HepG2 (cell line): ENCODE results near the gene SLC44A4. TPM values are rescaled to one million over a fixed set of nuclear protein-coding genes. Genes with fewer than 3 reads are reported as not detected.

ENCODE experiments used
- ARID5B ChIP-seq: IDR thresholded peaks from 2 replicates; pipeline ENCODE4 v1.4.0; 2020; ENCODE audit warnings: mild to moderate bottlenecking, missing genetic modification reagents
- BCL6 ChIP-seq: IDR thresholded peaks from 2 replicates; pipeline ENCODE4 v1.6.1; 2016; ENCODE audit warnings: missing genetic modification reagents, missing compliant biosample characterization
- EP300 ChIP-seq, 3 experiments: sonication (generic) in 1 of 3; formaldehyde crosslinking in 1 of 3; IDR thresholded peaks; 2 replicates each; pipeline versions ENCODE4 v1.5.1 to v1.6.1; 2011 to 2020; ENCODE audit warnings: low read depth in 2 of 3, low read length in 2 of 3, borderline replicate concordance in 1 of 3, improper control_type of control experiment in 1 of 3, mild to moderate bottlenecking in 1 of 3, missing genetic modification reagents in 1 of 3, moderate library complexity in 1 of 3
- NRL ChIP-seq: sonication (generic); formaldehyde crosslinking; IDR thresholded peaks from 2 replicates; pipeline ENCODE4 v1.5.0; 2020; ENCODE audit warnings: missing genetic modification reagents, mild to moderate bottlenecking, moderate library complexity, borderline replicate concordance
- ONECUT2 ChIP-seq: sonication (generic); formaldehyde crosslinking; IDR thresholded peaks from 2 replicates; pipeline ENCODE4 v1.4.0; 2020; ENCODE audit warnings: missing genetic modification reagents
- PRDM10 ChIP-seq: sonication (generic); formaldehyde crosslinking; IDR thresholded peaks from 2 replicates; pipeline ENCODE4 v1.4.0; 2020; ENCODE audit warnings: low read depth, missing genetic modification reagents
- SOX13 ChIP-seq, 3 experiments: fragments of 450-650 bp in 1 of 3; sonication (generic) in 1 of 3; formaldehyde crosslinking in 1 of 3; IDR thresholded peaks in 2 of 3; conservative IDR thresholded peaks in 1 of 3; 2 replicates each; pipeline versions ENCODE4 v1.5.0 to v1.6.1; 2016 to 2020; ENCODE audit warnings: antibody characterized with exemption in 1 of 3, mild to moderate bottlenecking in 1 of 3, missing compliant biosample characterization in 1 of 3, missing genetic modification reagents in 1 of 3, moderate library complexity in 1 of 3
- polyA plus RNA-seq, 8 experiments: library from polyadenylated mRNA; depleted of rRNA in 3 of 8; stranded (reverse) in 7 of 8; unstranded in 1 of 8; fragments of >200 nt; fragmentation: Illumina TruSeq in 4 of 8; extraction: Trizol in 4 of 8; gene quantifications; 2 replicates each; pipeline versions ENCODE4 v1.2.1 to v1.2.3, GENCODE V29; 2011 to 2016; ENCODE audit warnings: low read depth in 4 of 8, missing spikeins in 1 of 8, mixed read lengths in 1 of 8; ENCODE audit not compliant: insufficient read depth in 1 of 8
- total RNA-seq, 5 experiments: library from RNA; depleted of rRNA; stranded (reverse); fragments of >200 nt; fragmentation: Illumina TruSeq; extraction: Trizol; gene quantifications; 2 replicates each; pipeline ENCODE4 v1.2.3, GENCODE V29; 2016; ENCODE audit warnings: low read depth in 1 of 5

Gene SLC44A4
- total and polyA plus RNA-seq, 2 of the 13 experiments (the other 11 are each of a cell fraction or from before 2014, with no cell fraction given), result 3.5 to 5.9 TPM

DNA sequence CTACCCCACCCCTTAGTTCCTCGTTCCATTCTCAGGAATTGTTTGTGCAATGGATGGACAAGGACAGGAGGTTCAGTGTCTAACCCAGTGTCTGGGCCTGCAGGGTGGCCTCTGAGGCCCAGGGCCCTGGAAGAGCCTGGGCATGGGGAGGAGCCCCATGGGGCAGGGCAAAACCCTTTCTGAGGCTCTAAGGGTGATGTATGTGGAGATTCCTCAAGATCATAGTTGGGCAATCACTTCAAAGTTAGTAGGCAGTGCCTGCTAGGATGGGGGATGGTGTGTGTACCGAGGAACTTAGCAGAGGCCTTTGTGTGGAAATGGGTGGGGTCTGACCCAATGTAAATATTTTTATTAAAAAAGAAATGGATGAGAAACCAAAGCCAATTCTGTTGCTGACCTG lies 42.0 kb upstream of the SLC44A4 start (continued):
- TF ChIP-seq PRDM10 (CRISPR knock-in tag) (peak; percentile 34; the same call in 1 of the 2 replicates), ONECUT2 (CRISPR knock-in tag) (no peak), BCL6 (CRISPR knock-in tag) (peak; percentile 68; the same call in 1 of the 2 replicates), EP300 (IDR thresholded peaks at IDR 0.05; ENCODE audit: low read depth in 2 of 2, low read length in 2 of 2) (peak in 1 of 2 experiments; percentile 36; a peak in 1 of 4 replicates), EP300 (CRISPR knock-in tag; IDR thresholded peaks at IDR 0.05; ENCODE audit: borderline replicate concordance) (no peak), ARID5B (CRISPR knock-in tag) (peak; percentile 51; the same call in 1 of the 2 replicates), NRL (CRISPR knock-in tag) (no peak), SOX13 (IDR thresholded peaks at IDR 0.05) (no peak), SOX13 (CRISPR knock-in tag; conservative IDR thresholded peaks at IDR 0.05 in 1 of 2, IDR thresholded peaks at IDR 0.05 in 1 of 2) (peak in 1 of 2 experiments; percentile 67; a peak in 2 of 4 replicates)
- TF ChIP-seq, all 625 proteins: peak for 10
